HG02623 (cell line): Measurements from ENCODE around the gene MYO15B.

ENCODE experiments used
- ATAC-seq: cut with Tn5 transposase; IDR thresholded peaks from one replicate; pipeline ENCODE4 v1.9.1; 2021; ENCODE audit warnings: moderate library complexity; ENCODE audit not compliant: unreplicated experiment

The MYO15B gene

GRCh38 chr17:75654176-75654575 lies 66.6 kb downstream of the MYO15B start:
- no peak for ATAC-seq

DNA sequence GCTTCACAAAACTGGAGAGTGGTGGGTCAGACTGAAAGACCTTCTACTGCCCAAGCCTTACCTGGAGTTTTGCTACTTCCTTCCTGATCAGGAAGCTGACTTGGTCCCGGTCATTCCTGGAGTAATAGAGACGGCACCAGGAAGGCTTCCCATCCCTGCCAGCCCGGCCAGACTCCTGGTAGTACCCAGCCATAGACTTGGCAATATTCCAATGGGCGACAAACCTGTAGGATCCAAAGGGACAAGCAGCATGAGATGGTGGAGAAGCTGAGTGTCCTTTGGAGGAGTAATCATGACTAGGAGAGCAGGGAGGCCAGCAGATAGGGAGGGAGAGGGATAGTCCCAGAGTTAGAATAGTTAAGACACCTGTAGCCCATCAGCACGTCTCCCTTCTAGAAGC lies 70.6 kb downstream of the MYO15B start:
- no peak for ATAC-seq

DNA sequence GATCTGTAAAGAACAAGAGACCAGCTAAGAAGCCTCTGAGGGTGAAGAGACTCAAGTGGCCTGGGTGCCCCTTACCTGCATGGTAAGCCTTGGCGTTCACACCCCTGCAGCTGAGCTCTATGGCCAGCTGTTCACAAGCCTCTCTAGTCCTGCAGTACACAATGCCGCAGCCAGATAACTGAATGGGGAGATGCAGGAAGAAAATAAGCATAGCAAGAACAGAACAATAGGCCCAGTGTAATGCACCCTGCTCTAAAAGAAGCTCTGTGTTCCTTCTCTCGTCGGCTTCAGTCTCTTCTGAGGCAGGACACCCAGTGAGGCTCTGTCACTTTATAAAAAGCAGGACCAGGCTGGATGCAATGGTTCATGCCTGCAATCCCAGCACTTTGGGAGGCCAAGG lies 73.9 kb downstream of the MYO15B start:
- ATAC-seq: no peak

DNA sequence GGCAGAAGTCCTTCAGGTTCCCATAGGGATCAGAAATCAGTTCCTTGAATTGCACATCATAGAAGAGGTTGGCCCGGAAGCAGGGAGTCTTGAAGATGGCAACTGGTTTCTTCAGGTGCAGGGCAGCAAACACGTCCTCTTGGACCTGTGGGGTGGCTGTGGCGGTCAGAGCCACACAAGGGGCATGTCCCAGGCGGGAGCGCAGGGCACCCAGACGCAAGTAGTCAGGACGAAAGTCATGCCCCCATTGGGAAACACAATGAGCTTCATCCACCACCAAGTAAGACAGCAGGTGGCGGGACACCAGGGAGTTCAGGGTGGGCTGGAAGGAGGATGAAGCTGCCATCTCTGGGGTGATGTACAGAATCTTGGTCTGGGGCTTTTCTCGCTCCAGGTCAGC lies 74.9 kb downstream of the MYO15B start:
- no peak for ATAC-seq

DNA sequence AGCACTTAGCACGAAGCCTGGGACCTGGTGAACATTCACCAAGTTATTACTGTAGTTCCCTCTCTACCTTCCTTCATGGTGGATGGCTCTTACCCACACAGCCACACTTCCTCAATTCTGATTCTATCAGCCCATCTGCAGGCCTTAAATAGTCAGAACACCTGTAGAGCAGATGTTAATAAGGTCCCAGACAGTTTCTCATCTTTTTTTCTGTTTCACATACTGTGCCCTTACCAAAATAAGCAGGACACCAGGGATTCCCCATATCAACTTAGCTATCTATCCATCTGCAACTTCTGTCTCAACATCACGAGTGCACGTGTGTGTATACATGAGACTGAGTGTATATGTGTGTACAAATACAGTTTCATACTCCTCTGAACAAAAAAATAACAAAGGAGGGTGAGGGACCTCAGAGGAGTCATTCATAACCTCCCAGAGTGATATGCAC lies 76.5 kb downstream of the MYO15B start:
- peak; percentile 57 for ATAC-seq

GRCh38 chr17:75665981-75666380 lies 78.4 kb downstream of the MYO15B start:
- no peak for ATAC-seq

GRCh38 chr17:75666959-75667790 lies 79.6 kb downstream of the MYO15B start, which contains the start of the genes RECQL5 and SAP30BP:
Gene RECQL5 (minus strand): TSS chr17:75667154. CDS start chr17:75666557, 597 bp downstream.
Gene SAP30BP (plus strand): TSS chr17:75667338. CDS start chr17:75667373, 35 bp downstream.
- peak; percentile 66 for ATAC-seq

GRCh38 chr17:75667825-75668224 lies 80.2 kb downstream of the MYO15B start:
- no peak for ATAC-seq

DNA sequence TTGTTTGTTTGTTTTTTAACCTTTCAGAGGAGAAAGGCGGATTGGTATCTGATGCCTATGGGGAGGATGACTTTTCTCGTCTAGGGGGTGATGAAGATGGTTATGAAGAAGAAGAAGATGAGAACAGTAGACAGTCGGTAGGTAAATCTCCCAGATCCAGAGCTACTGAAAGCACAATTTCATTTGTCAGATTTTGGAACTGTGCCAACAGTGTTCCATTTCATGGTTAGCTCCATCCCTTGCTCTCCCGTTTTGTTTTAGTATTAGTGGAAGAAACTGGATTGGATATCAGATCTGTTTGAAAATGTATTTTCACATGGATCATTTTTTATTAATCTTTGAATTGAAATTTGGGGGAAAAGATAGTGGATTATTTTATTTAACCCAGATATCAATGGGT lies 80.9 kb downstream of the MYO15B start:
- ATAC-seq: no peak

DNA sequence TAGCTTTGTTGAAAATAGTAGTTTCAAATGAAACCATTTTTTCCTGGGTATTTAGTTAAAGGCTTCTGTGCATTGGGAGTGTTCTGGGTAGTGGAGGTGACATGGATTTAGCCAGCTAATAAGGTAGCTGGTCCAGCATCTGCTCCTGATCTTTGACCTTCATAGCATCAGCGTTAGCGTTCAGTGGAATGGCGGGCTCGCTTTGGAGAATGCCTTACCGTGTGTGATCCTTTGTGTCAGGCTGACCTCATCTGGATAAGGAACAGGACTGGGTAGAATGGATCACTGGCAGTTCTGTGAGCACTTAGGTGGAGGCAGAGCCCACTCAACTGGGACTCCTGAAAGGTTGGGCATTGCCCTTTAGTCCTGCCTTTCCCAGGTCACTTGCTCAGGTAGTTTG lies 83.3 kb downstream of the MYO15B start:
- no peak for ATAC-seq

DNA sequence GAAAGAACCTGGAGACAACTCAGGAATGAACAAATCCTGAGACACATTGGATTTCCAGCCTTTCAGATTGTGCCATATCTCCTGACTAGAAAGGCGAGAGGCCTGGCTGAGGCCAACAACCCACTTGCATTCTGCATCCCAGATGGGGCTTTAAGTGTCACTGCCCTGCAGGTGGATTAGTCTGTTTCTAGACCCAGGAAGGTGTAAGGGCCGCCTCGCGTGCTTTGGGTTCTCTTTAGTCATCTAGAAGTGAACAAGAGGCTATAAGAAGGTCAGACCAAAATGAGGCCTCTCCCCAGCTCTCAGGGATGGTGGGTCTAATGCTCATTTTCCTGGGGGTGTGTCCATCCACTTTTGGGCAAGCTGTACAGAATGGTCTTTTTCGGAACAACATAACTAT lies 84.4 kb downstream of the MYO15B start:
- no peak for ATAC-seq

DNA sequence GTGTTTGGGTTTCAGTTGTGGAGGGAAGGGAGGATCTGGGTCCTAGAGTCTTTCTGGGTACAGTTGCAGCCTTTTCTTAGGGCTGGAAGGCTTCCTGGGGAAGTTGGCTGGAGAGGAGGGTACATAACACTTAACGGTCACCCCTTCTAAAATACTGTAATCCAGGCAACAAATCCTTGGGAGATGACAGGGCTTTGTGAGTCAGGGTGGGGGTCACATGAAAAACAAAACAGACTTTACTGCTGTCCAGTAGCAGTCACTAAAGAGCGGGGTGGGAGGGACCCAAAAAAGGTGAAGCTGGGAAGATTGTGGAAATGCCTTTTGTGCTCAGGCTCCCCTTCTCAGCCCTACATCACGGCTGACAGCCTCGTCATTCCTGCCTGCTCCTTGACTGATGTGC lies 85.9 kb downstream of the MYO15B start:
- no peak for ATAC-seq
